GM12875 (cell line): ENCODE measurements around the gene C1orf116.

Experiments
- H3K4me3 ChIP-seq: one replicate; pipeline ENCODE4 v1.5.1; 2011; ENCODE audit warnings: low read depth, low read length, control low read depth
- CTCF ChIP-seq: IDR thresholded peaks from 2 replicates; pipeline ENCODE4 v1.5.1; 2011; ENCODE audit warnings: low read depth, mild to moderate bottlenecking, control low read depth, inconsistent platforms, low read length, moderate library complexity, borderline replicate concordance; ENCODE audit not compliant: insufficient read depth

C1orf116 gene

DNA sequence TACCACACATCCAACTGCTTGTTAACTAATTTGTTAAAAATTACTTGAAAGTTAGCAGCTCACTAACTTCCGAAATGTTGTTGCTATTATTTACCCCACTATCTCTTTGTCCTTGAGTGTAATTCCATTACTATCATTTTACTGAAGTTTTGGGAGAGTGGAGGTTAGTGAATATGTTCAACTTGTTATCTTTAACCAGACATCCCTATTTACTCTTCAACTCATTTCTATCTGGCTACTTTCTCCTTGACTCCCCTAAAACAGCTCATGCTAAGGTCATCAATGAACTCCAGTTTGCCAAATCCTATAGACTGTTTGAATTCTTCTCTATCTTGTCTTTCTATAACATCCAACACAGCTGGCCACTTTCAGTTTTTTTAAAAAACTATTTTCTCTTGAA is 4.3 kb upstream of the C1orf116 start:
- TF ChIP-seq CTCF: no peak
- H3K4me3 ChIP-seq: no peak overlapping the region

- TF ChIP-seq CTCF: no peak
- H3K4me3 ChIP-seq: no peak overlapping the region
These were observed 3.5 kb upstream of the C1orf116 start for GRCh38 chr1:207035877-207036551.

DNA sequence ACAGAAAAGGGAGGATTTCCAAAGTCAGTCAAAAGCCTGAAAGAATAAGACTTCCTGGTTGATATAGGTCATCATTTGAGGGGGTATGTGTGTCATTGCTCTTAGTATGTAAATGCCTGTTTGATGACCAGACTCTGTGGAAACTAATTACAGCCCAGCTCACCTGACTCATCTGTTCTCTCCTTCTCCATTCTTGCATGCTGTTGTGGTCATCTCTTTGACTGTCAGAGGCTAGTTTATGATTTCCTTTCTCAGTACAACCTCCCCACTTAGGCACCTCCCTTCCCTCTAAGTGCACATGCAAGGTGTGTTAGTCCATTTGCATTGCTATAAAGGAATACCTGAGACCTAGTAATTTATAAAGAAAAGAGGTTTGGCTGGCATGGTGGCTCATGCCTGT is 2.4 kb upstream of the C1orf116 start:
- no peak for TF ChIP-seq CTCF
- no peak overlapping the region for H3K4me3 ChIP-seq

DNA sequence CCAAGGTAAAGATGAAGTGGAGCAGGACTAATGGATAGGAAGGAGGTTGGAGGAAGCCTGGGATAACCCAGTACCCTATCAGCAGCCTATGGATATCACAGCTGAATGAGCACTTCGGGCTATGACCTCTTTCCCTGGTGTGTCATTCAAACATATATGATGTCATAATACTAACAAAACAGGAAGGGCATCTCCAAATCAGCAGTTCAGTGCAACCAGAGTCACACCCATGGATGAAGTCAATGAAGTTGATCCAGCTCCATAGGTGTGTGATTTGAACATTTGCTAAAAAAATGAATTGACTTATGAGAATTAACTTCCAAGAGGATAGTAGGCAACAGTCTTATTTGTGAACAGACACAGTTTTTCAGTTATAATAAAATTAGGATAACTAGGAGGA is 1.7 kb upstream of the C1orf116 start:
- TF ChIP-seq CTCF: no peak
- no peak overlapping the region for H3K4me3 ChIP-seq

DNA sequence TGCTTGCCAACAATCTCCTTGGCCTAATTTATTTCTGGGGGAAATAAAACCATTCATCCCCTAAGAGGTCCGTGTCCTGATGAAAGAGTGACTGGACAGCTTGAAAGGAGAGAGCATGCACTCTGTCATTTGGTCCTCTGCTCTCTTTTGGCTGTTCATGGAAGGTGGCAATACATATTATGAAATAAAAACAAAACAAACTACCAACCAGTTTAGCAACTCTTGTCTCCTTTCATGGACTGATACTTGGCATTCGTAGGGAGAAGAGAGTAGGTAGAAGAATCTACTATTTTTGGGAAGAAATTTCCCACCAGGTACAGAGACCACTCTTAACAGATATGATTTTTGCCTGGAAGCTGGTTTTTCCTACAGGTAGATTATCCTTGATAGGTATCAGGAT is 746 bp upstream of the C1orf116 start:
- H3K4me3 ChIP-seq: no peak overlapping the region
- TF ChIP-seq CTCF: no peak

DNA sequence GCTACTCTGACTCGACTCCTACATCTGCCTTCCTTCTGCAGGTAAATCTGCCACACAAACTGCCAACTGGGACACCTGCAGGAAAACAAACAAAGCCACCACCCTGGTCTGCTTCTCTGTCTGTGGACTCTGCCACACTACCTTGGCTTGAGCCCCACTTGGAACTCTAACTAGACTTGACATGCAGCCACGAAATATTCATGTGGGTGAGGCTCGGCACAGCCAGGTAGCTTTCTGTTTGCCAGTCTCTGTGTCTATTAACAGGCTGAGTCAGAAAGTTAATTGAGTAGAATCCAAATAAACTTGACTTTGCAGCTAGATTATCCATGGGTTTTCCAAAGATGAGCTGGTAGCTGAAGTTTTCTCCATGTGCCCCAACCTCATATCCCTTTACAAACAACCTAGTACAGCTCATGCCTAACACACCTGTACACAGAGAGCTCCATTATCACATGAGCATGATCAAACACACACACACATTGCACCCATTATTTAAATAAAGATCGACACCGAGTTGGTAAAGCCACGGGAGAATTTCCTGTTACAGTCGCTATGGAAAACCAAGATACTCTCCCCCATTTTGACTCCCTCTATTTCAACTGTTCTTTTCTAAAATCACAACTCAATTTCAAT is 808 bp downstream of the C1orf116 start:
- no peak for TF ChIP-seq CTCF
- H3K4me3 ChIP-seq: no peak overlapping the region

GRCh38 chr1:207031016-207031415 is 1.5 kb downstream of the C1orf116 start:
- no peak overlapping the region for H3K4me3 ChIP-seq
- no peak for TF ChIP-seq CTCF
